ENCODE measurements around the gene DNAL1.

DNA sequence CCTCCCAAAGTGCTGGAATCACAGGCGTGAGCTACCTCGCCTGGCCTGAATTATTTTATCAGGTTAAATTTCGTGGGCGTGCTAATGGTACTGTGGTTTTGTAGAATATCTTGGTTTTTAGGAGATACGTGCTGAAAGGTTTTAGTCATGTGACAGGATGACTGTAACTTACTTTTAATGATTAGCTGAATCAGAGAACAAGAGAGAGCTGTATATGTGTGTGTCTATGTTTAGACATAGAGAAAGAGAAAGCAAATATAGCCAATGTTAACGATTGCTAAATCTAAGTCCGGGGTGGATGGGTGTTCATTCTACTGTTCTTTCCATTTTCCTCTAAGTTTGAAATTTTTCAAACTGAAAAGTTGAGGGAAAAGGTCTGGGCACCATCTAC is 78.6 kb downstream of the DNAL1 start:
- TF ChIP-seq GATA2 (IDR thresholded peaks at IDR 0.05; ENCODE audit: low read depth, low read length): no peak
- TF ChIP-seq GATA3 (IDR thresholded peaks at IDR 0.05; ENCODE audit: low read depth, low read length): no peak

All from SH-SY5Y (cell line).